Activated CD8-positive, alpha-beta T cell treated with anti-CD3 and anti-CD28 coated beads for 36 hours (primary cell): ENCODE results near the gene GTPBP1. TPM values are rescaled to one million over a fixed set of nuclear protein-coding genes. Genes with fewer than 3 reads are reported as not detected.

Experiments used
- ATAC-seq: fragments of 200-7000 bp; cut with Tn5 transposase; one replicate; pipeline ENCODE4 v1.10.0; 2021; ENCODE audit warnings: mild to moderate bottlenecking, moderate library complexity
- CTCF ChIA-PET: fragments of 350-600 bp; sonication (Branson Sonifier 250); formaldehyde crosslinking; loops from one replicate; lab custom pipeline; 2021; ENCODE audit warnings: antibody characterized with exemption; lab: Charles Lee
- POLR2A ChIA-PET: fragments of 350-600 bp; sonication (Branson Sonifier 250); formaldehyde crosslinking; loops from one replicate; lab custom pipeline; 2021; ENCODE audit warnings: antibody characterized with exemption; lab: Charles Lee
- DNase-seq: peaks from one replicate; pipeline ENCODE4 v3.0.0-alpha.2; 2020
- H3K27ac Mint-ChIP-seq: one replicate; pipeline ENCODE4 v1.8.0; 2021; ENCODE audit warnings: mild to moderate bottlenecking, mixed read lengths
- H3K27me3 Mint-ChIP-seq: one replicate; pipeline ENCODE4 v1.8.0; 2021; ENCODE audit warnings: mixed read lengths
- H3K36me3 Mint-ChIP-seq: one replicate; pipeline ENCODE4 v1.8.0; 2021; ENCODE audit warnings: low read depth, mixed read lengths
- H3K4me1 Mint-ChIP-seq: one replicate; pipeline ENCODE4 v1.8.0; 2021; ENCODE audit warnings: low read depth, mixed read lengths
- H3K4me3 Mint-ChIP-seq: one replicate; pipeline ENCODE4 v1.8.0; 2021; ENCODE audit warnings: mild to moderate bottlenecking, moderate library complexity, mixed read lengths
- H3K9me3 Mint-ChIP-seq: one replicate; pipeline ENCODE4 v1.8.0; 2021; ENCODE audit warnings: mixed read lengths
- CTCF ChIP-seq: fragments of 200-600 bp; IDR thresholded peaks from one replicate; pipeline ENCODE4 v1.8.0; 2022; ENCODE audit warnings: antibody characterized with exemption, mild to moderate bottlenecking
- intact Hi-C: fragments of 100-400 bp; cut with micrococcal nuclease; formaldehyde crosslinking; loops from one replicate; pipeline ENCODE4 v1.10.0; 2022
- total RNA-seq, 2 experiments: library from RNA; stranded (reverse); gene quantifications; one replicate each; pipeline ENCODE4 v1.2.3, GENCODE V29; 2021

GTPBP1 gene
- total RNA-seq, 2 experiments from 2014 or later = 93.3 to 97.6 TPM

- DNase-seq = peak; percentile 88
- ChIA-PET POLR2A (interaction anchor here (0.6 to 40.0 kb wide), 10 partner anchors 9 to 561 kb away, joined by 3 to 905 read pairs (median 4); partner anchors contain the start of genes CBY1, FAM227A, GTPBP1 and TOMM22), CTCF (interaction anchor here (0.8 to 5.7 kb wide), 9 partner anchors 9 to 252 kb away, joined by 3 to 39 read pairs (median 6); partner anchors contain the start of gene NPTXR)
- no peaks in the 10 kb centered on the region for H3K9me3 Mint-ChIP-seq
- intact Hi-C loops = loop anchor here (10.0 kb wide), 1 partner anchor 47 kb away; the partner anchor contains the start of genes GTPBP1 and JOSD1
- H3K4me1 Mint-ChIP-seq = peaks cover 55% of the 10 kb centered on the region
- TF ChIP-seq CTCF = no peak
- peaks cover 62% of the 10 kb centered on the region for H3K36me3 Mint-ChIP-seq
- peak overlapping the region; percentile 80 for H3K4me3 Mint-ChIP-seq
- peak; percentile 48 for ATAC-seq
- H3K27me3 Mint-ChIP-seq = no peaks in the 10 kb centered on the region
- peak overlapping the region; percentile 99 for H3K27ac Mint-ChIP-seq
Observed at GRCh38 chr22:38751422-38752346, 45.9 kb downstream of the GTPBP1 start.

- ATAC-seq = no peak
- POLR2A ChIA-PET = interaction anchor here (1.0 to 40.0 kb wide), 3 partner anchors 30 to 564 kb away, joined by 3 to 905 read pairs (median 4); partner anchors contain the start of gene GTPBP1
- intact Hi-C loops = loop anchor here (10.0 kb wide), 1 partner anchor 49 kb away; the partner anchor contains the start of genes GTPBP1 and JOSD1
- Mint-ChIP-seq H3K27ac (peak overlapping the region; percentile 99), H3K9me3 (no peaks in the 10 kb centered on the region), H3K4me1 (peaks cover 68% of the 10 kb centered on the region), H3K27me3 (no peaks in the 10 kb centered on the region), H3K4me3 (peak overlapping the region; percentile 80), H3K36me3 (peaks cover 49% of the 10 kb centered on the region)
- peak; percentile 53 for DNase-seq
- CTCF ChIA-PET = interaction anchor here (0.7 to 7.2 kb wide), 5 partner anchors 13 to 421 kb away, joined by 3 to 63 read pairs (median 11); no protein-coding TSS in a partner anchor
- TF ChIP-seq CTCF = no peak
Observed at GRCh38 chr22:38753948-38754750, 48.4 kb downstream of the GTPBP1 start.

- intact Hi-C loops = loop anchor here (10.0 kb wide), 1 partner anchor 50 kb away; the partner anchor contains the start of genes GTPBP1 and JOSD1
Observed at GRCh38 chr22:38754751-38755154, 49.0 kb downstream of the GTPBP1 start.

More at GRCh38 chr22:38754751-38755154, 49.0 kb downstream of the GTPBP1 start:
- no peak for ATAC-seq
- peaks cover 43% of the 10 kb centered on the region for H3K36me3 Mint-ChIP-seq
- H3K9me3 Mint-ChIP-seq = no peaks in the 10 kb centered on the region
- H3K4me1 Mint-ChIP-seq = peaks cover 64% of the 10 kb centered on the region
- TF ChIP-seq CTCF = no peak
- ChIA-PET CTCF (interaction anchor here (2.6 to 7.2 kb wide), 3 partner anchors 13 to 115 kb away, joined by 11 to 63 read pairs (median 39); no protein-coding TSS in a partner anchor), POLR2A (interaction anchor here (1.0 to 40.0 kb wide), 3 partner anchors 31 to 564 kb away, joined by 3 to 905 read pairs (median 4); partner anchors contain the start of gene GTPBP1)
- H3K4me3 Mint-ChIP-seq = peak overlapping the region; percentile 80
- H3K27me3 Mint-ChIP-seq = no peaks in the 10 kb centered on the region
- peak; percentile 72 for DNase-seq
- H3K27ac Mint-ChIP-seq = peak overlapping the region; percentile 99
